H1 (cell line): ENCODE data around the gene OGFR. TPM values are rescaled to one million over a fixed set of nuclear protein-coding genes. Genes with fewer than 3 reads are reported as not detected.

ENCODE experiments used
- CTCF ChIA-PET: fragments of 300-600 bp; sonication (Branson Sonifier 250); formaldehyde crosslinking; loops from one replicate; lab custom pipeline; 2021; ENCODE audit not compliant: partially characterized antibody; lab: Charles Lee
- POLR2A ChIA-PET: fragments of 300-600 bp; sonication (Branson Sonifier 250); formaldehyde crosslinking; loops from one replicate; lab custom pipeline; 2021; ENCODE audit warnings: inconsistent platforms; ENCODE audit not compliant: partially characterized antibody; lab: Charles Lee
- DNase-seq, 2 experiments: peaks; one replicate each; pipeline versions ENCODE4 v3.0.0 to v3.0.0-alpha.2; 2010 to 2022; ENCODE audit warnings: low spot score in 2 of 2, low read depth in 1 of 2, mixed read lengths in 1 of 2
- FAIRE-seq: peaks from 2 replicates; lab custom pipeline; 2011; peaks lifted over from hg19 to GRCh38; lab: Jason Lieb, UNC
- H2AFZ ChIP-seq: 2 replicates; pipeline ENCODE4 v1.8.1; 2012; ENCODE audit warnings: low read length, inconsistent platforms
- H2AK5ac ChIP-seq: 2 replicates; pipeline ENCODE4 v1.6.1; 2013; ENCODE audit warnings: low read depth, low read length
- H2BK120ac ChIP-seq: replicated peaks from 2 replicates; pipeline ENCODE3; 2013; ENCODE audit warnings: low read depth, low read length, inconsistent platforms
- H2BK12ac ChIP-seq: 2 replicates; pipeline ENCODE4 v1.6.1; 2013; ENCODE audit warnings: low read depth, low read length
- H2BK15ac ChIP-seq: 2 replicates; pipeline ENCODE4 v1.6.1; 2013; ENCODE audit warnings: low read length
- H2BK20ac ChIP-seq: 2 replicates; pipeline ENCODE4 v1.6.1; 2013; ENCODE audit warnings: low read length
- H2BK5ac ChIP-seq: 2 replicates; pipeline ENCODE4 v1.6.1; 2013; ENCODE audit warnings: low read depth, low read length
- H3K14ac ChIP-seq: 2 replicates; pipeline ENCODE4 v1.6.1; 2013; ENCODE audit warnings: inconsistent platforms; ENCODE audit not compliant: insufficient read length
- H3K18ac ChIP-seq: 2 replicates; pipeline ENCODE4 v1.6.1; 2013; ENCODE audit warnings: low read length; ENCODE audit errors: extremely low read depth
- H3K23ac ChIP-seq: 2 replicates; pipeline ENCODE4 v1.6.1; 2013; ENCODE audit warnings: inconsistent platforms; ENCODE audit not compliant: insufficient read length
- H3K23me2 ChIP-seq: 2 replicates; pipeline ENCODE4 v1.6.1; 2013; ENCODE audit warnings: low read depth, low read length
- H3K27ac ChIP-seq: 2 replicates; pipeline ENCODE4 v1.6.1; 2011; ENCODE audit warnings: low read depth, low read length, inconsistent platforms
- H3K27me3 ChIP-seq, 4 experiments: replicated peaks in 1 of 4; 1 replicate in 1 of 4; 2 replicates in 3 of 4; pipeline versions ENCODE4 v1.6.1 to v1.8.1; 2011 to 2013; ENCODE audit warnings: low read length in 3 of 4, mild to moderate bottlenecking in 3 of 4, inconsistent platforms in 2 of 4, mixed read lengths in 2 of 4, moderate library complexity in 1 of 4; ENCODE audit not compliant: control insufficient read depth in 3 of 4, insufficient read depth in 3 of 4; ENCODE audit errors: extremely low read depth in 1 of 4
- H3K36me3 ChIP-seq, 4 experiments: 2 replicates each; pipeline versions ENCODE4 v1.6.1 to v1.8.1; 2011 to 2013; ENCODE audit warnings: mild to moderate bottlenecking in 4 of 4, low read length in 3 of 4, moderate library complexity in 2 of 4, control low read depth in 1 of 4, inconsistent platforms in 1 of 4; ENCODE audit not compliant: insufficient read depth in 4 of 4, control insufficient read depth in 2 of 4
- H3K4ac ChIP-seq: replicated peaks from 2 replicates; pipeline ENCODE3; 2013; ENCODE audit warnings: low read length, low read depth, mixed read lengths, inconsistent platforms; ENCODE audit not compliant: insufficient read length
- H3K4me1 ChIP-seq, 4 experiments: replicated peaks in 1 of 4; 1 replicate in 1 of 4; 2 replicates in 3 of 4; pipeline versions ENCODE4 v1.6.1 to v1.8.1; 2011 to 2013; ENCODE audit warnings: low read length in 3 of 4, inconsistent platforms in 2 of 4, mixed read lengths in 1 of 4; ENCODE audit not compliant: insufficient read depth in 4 of 4, control insufficient read depth in 3 of 4
- H3K4me2 ChIP-seq, 2 experiments: 2 replicates each; pipeline versions ENCODE4 v1.6.1 to v1.8.1; 2011 to 2013; ENCODE audit warnings: low read depth in 2 of 2, low read length in 2 of 2, control low read depth in 1 of 2, inconsistent platforms in 1 of 2, mild to moderate bottlenecking in 1 of 2; ENCODE audit not compliant: insufficient read depth in 1 of 2
- H3K4me3 ChIP-seq, 4 experiments: fragments of 200-600, 300-600 bp in 1 of 4; sonication (generic), shearing (Covaris generic), sonication (Bioruptor Twin) in 1 of 4; 2 replicates each; pipeline versions ENCODE4 v1.5.1 to v1.8.1; 2011 to 2016; ENCODE audit warnings: low read length in 4 of 4, low read depth in 3 of 4, control low read depth in 2 of 4, inconsistent platforms in 2 of 4, mild to moderate bottlenecking in 2 of 4, mixed read lengths in 1 of 4, moderate library complexity in 1 of 4; ENCODE audit not compliant: insufficient read depth in 2 of 4; ENCODE audit errors: extremely low read depth in 1 of 4
- H3K56ac ChIP-seq: replicated peaks from 2 replicates; pipeline ENCODE3; 2013; ENCODE audit warnings: low read depth, mild to moderate bottlenecking, mixed read lengths, low read length, inconsistent platforms; ENCODE audit not compliant: insufficient read length
- H3K79me1 ChIP-seq: 2 replicates; pipeline ENCODE4 v1.6.1; 2013; ENCODE audit warnings: low read depth, low read length, control low read depth
- H3K79me2 ChIP-seq, 2 experiments: 2 replicates each; pipeline versions ENCODE4 v1.6.1 to v1.8.1; 2012 to 2013; ENCODE audit warnings: low read length in 2 of 2, mild to moderate bottlenecking in 2 of 2, inconsistent platforms in 1 of 2; ENCODE audit not compliant: insufficient read depth in 2 of 2, control insufficient read depth in 1 of 2
- H3K9ac ChIP-seq, 4 experiments: replicated peaks in 1 of 4; 1 replicate in 1 of 4; 2 replicates in 3 of 4; pipeline versions ENCODE4 v1.6.1 to v1.8.1; 2011 to 2013; ENCODE audit warnings: low read depth in 3 of 4, low read length in 3 of 4, control low read depth in 2 of 4, mild to moderate bottlenecking in 2 of 4, moderate library complexity in 2 of 4, inconsistent platforms in 1 of 4; ENCODE audit errors: extremely low read depth in 1 of 4
- H3K9me3 ChIP-seq, 2 experiments: 2 replicates each; pipeline versions ENCODE4 v1.6.1 to v1.8.1; 2012 to 2013; ENCODE audit warnings: mild to moderate bottlenecking in 2 of 2, moderate library complexity in 2 of 2, control low read depth in 1 of 2, inconsistent platforms in 1 of 2, low read depth in 1 of 2, low read length in 1 of 2, mixed read lengths in 1 of 2; ENCODE audit not compliant: insufficient read depth in 2 of 2
- H4K20me1 ChIP-seq, 2 experiments: replicated peaks in 1 of 2; 2 replicates each; pipeline versions ENCODE3 to v1.8.1; 2011 to 2013; ENCODE audit warnings: inconsistent platforms in 2 of 2, low read length in 2 of 2, mild to moderate bottlenecking in 1 of 2; ENCODE audit not compliant: insufficient read depth in 2 of 2, control insufficient read depth in 1 of 2
- H4K5ac ChIP-seq: 2 replicates; pipeline ENCODE4 v1.6.1; 2013; ENCODE audit warnings: low read length, low read depth, mixed read lengths, inconsistent platforms; ENCODE audit not compliant: insufficient read length
- H4K8ac ChIP-seq: 2 replicates; pipeline ENCODE4 v1.8.0; 2013; ENCODE audit warnings: mild to moderate bottlenecking, moderate library complexity, low read length, inconsistent platforms; ENCODE audit not compliant: insufficient read depth; ENCODE audit errors: extremely low read depth
- H4K91ac ChIP-seq: replicated peaks from 2 replicates; pipeline ENCODE3; 2013; ENCODE audit warnings: low read length, mixed read lengths, inconsistent platforms; ENCODE audit not compliant: insufficient read length
- ASH2L ChIP-seq: fragments of 200-600, 300-600 bp; sonication (generic); IDR thresholded peaks from one replicate; pipeline ENCODE4 v1.7.1; 2017; ENCODE audit warnings: low read length
- BCL11A ChIP-seq, 2 experiments: IDR thresholded peaks; one replicate each; pipeline ENCODE4 v1.6.1; 2011; ENCODE audit warnings: low read depth in 2 of 2, low read length in 2 of 2, mild to moderate bottlenecking in 2 of 2
- BRCA1 ChIP-seq: IDR thresholded peaks from 2 replicates; pipeline ENCODE4 v1.6.1; 2012; ENCODE audit warnings: low read depth, low read length, improper control_type of control experiment
- CHD2 ChIP-seq: IDR thresholded peaks from 2 replicates; pipeline ENCODE4 v1.6.1; 2012; ENCODE audit warnings: low read length, improper control_type of control experiment
- EGR1 ChIP-seq: IDR thresholded peaks from 2 replicates; pipeline ENCODE4 v1.6.1; 2011; ENCODE audit warnings: low read depth, low read length, borderline replicate concordance
- HDAC2 ChIP-seq, 2 experiments: fragments of 300-600 bp in 1 of 2; sonication (generic) in 1 of 2; IDR thresholded peaks; 2 replicates each; pipeline ENCODE4 v1.6.1; 2011 to 2012; ENCODE audit warnings: low read depth in 2 of 2, low read length in 2 of 2, mild to moderate bottlenecking in 2 of 2, moderate library complexity in 2 of 2, borderline replicate concordance in 1 of 2, inconsistent platforms in 1 of 2
- JUN ChIP-seq: IDR thresholded peaks from 2 replicates; pipeline ENCODE4 v1.6.1; 2011; ENCODE audit warnings: low read depth, mild to moderate bottlenecking, improper control_type of control experiment, low read length
- NANOG ChIP-seq: IDR thresholded peaks from 2 replicates; pipeline ENCODE4 v1.6.1; 2011; ENCODE audit warnings: low read length, low read depth, mild to moderate bottlenecking, inconsistent platforms; ENCODE audit not compliant: insufficient read depth, poor library complexity, severe bottlenecking
- POLR2AphosphoS5 ChIP-seq: IDR thresholded peaks from 2 replicates; pipeline ENCODE4 v1.6.1; 2011; ENCODE audit warnings: low read depth, low read length
- RNF2 ChIP-seq: fragments of 200-900, 300-1000 bp; sonication (generic); IDR thresholded peaks from 2 replicates; pipeline ENCODE4 v1.7.1; 2016; ENCODE audit warnings: borderline replicate concordance, low read depth, mild to moderate bottlenecking, antibody characterized with exemption, low read length; ENCODE audit not compliant: poor library complexity, severe bottlenecking; ENCODE audit errors: missing control alignments
- SAP30 ChIP-seq: fragments of 300-600 bp; sonication (generic); IDR thresholded peaks from 2 replicates; pipeline ENCODE4 v1.7.1; 2012; ENCODE audit warnings: low read length, moderate library complexity, mild to moderate bottlenecking, inconsistent platforms; ENCODE audit not compliant: insufficient read depth, insufficient replicate concordance
- SIRT6 ChIP-seq: IDR thresholded peaks from one replicate; pipeline ENCODE4 v1.7.1; 2012; ENCODE audit warnings: low read length, inconsistent platforms
- USF2 ChIP-seq: IDR thresholded peaks from 2 replicates; pipeline ENCODE4 v1.6.1; 2011; ENCODE audit warnings: low read length, improper control_type of control experiment
- WGBS, 2 experiments: shearing (Covaris generic) in 1 of 2; methylation state at CpG; one replicate each; pipeline versions ENCODE4 v1.1.6 to v1.1.7; 2013 to 2015; ENCODE audit warnings: low lambda C conversion rate in 2 of 2, mixed read lengths in 2 of 2, inconsistent platforms in 1 of 2, low coverage in 1 of 2, missing lambda C conversion rate in 1 of 2; ENCODE audit not compliant: insufficient replicate concordance in 2 of 2, insufficient coverage in 1 of 2, insufficient read length in 1 of 2; ENCODE audit errors: extremely low coverage in 1 of 2, missing lambda C conversion rate in 1 of 2; 5-methylcytosine and 5-hydroxymethylcytosine counted together
- polyA plus RNA-seq, 7 experiments: library from polyadenylated mRNA; depleted of rRNA in 3 of 7; stranded (reverse) in 5 of 7; unstranded in 2 of 7; fragments of >200 nt in 5 of 7; fragments of 200-250 nt in 2 of 7; gene quantifications; 1 replicate in 5 of 7; 2 replicates in 1 of 7; 4 replicates in 1 of 7; pipeline versions ENCODE4 v1.2.1 to v1.2.3, GENCODE V29; 2011 to 2013; ENCODE audit warnings: missing spikeins in 2 of 7, mixed read lengths in 2 of 7
- total RNA-seq: library from RNA; stranded (reverse); fragmentation: NEBNext Ultra II Directional; extraction: Animal tissue kit (Norgen Biotek cat#: 25700); gene quantifications from 2 replicates; pipeline ENCODE4 v1.2.1, GENCODE V29; 2021

OGFR gene
- total and polyA plus RNA-seq, 2 of the 8 experiments (the other 6 are each of a cell fraction or from before 2014, with no cell fraction given): 13.9 to 25.1 TPM

- Histone ChIP-seq H3K9me3 (no peaks in the 10 kb centered on the region), H3K79me1 (peaks cover 4% of the 10 kb centered on the region; the same call in 1 of the 2 replicates), H4K91ac (no peak overlapping the region), H3K56ac (no peak overlapping the region), H3K9ac (no peak overlapping the region), H2AK5ac (no peak overlapping the region), H3K18ac (no peak overlapping the region), H3K27me3 (no peaks in the 10 kb centered on the region; a peak in 1 of 7 replicates), H2AFZ (no peak overlapping the region), H3K27ac (no peak overlapping the region), H3K14ac (no peak overlapping the region), H2BK120ac (no peak overlapping the region), H4K20me1 (peaks cover 0 to 6% of the 10 kb centered on the region in 2 experiments), H3K4me2 (no peak overlapping the region), H2BK20ac (no peak overlapping the region), H3K23ac (no peak overlapping the region), H2BK5ac (no peak overlapping the region), H4K5ac (no peak overlapping the region), H3K4me1 (peaks cover 0 to 9% (median 0%) of the 10 kb centered on the region in 4 experiments; a peak in 3 of 7 replicates), H3K79me2 (no peaks in the 10 kb centered on the region), H4K8ac (no peak overlapping the region; the same call in 1 of the 2 replicates), H3K4me3 (no peak overlapping the region), H3K36me3 (no peaks in the 10 kb centered on the region), H3K23me2 (no peaks in the 10 kb centered on the region), H2BK15ac (no peak overlapping the region), H3K4ac (no peak overlapping the region), H2BK12ac (no peak overlapping the region)
- POLR2A ChIA-PET: no interaction called here
- FAIRE-seq (no peak), DNase-seq (no peak)
- 78% methylated on average over 6 of the region's 10 CpGs; no CpG with 5 or more reads in 1 of the 2 experiments for WGBS, 2 experiments
- CTCF ChIA-PET: interaction anchor here (0.6 to 2.0 kb wide), 9 partner anchors 12 to 868 kb away, joined by 3 to 11 read pairs (median 4); no protein-coding TSS in a partner anchor
- TF ChIP-seq EGR1: no peak
- no peak for TF ChIP-seq HDAC2 (IDR thresholded peaks at IDR 0.05; ENCODE audit: borderline replicate concordance in 1 of 2, low read depth in 2 of 2, low read length in 2 of 2)
- TF ChIP-seq POLR2AphosphoS5: no peak
- TF ChIP-seq SAP30: no peak
- no peak for TF ChIP-seq CHD2
- TF ChIP-seq NANOG: no peak
- no peak for TF ChIP-seq BRCA1
- no peak for TF ChIP-seq RNF2
- TF ChIP-seq BCL11A (IDR thresholded peaks at IDR 0.05; ENCODE audit: low read depth in 2 of 2, low read length in 2 of 2): no peak
- TF ChIP-seq SIRT6: no peak
- TF ChIP-seq USF2: no peak
- no peak for TF ChIP-seq ASH2L
- TF ChIP-seq JUN: no peak
Measured at GRCh38 chr20:62766071-62766450, 38.6 kb upstream of the OGFR start.
